GM18867 (cell line): ENCODE data around the gene EYS.

Experiments
- ATAC-seq: cut with Tn5 transposase; IDR thresholded peaks from one replicate; pipeline ENCODE4 v1.9.1; 2021; ENCODE audit warnings: mild to moderate bottlenecking, moderate library complexity; ENCODE audit not compliant: unreplicated experiment

Gene EYS

DNA sequence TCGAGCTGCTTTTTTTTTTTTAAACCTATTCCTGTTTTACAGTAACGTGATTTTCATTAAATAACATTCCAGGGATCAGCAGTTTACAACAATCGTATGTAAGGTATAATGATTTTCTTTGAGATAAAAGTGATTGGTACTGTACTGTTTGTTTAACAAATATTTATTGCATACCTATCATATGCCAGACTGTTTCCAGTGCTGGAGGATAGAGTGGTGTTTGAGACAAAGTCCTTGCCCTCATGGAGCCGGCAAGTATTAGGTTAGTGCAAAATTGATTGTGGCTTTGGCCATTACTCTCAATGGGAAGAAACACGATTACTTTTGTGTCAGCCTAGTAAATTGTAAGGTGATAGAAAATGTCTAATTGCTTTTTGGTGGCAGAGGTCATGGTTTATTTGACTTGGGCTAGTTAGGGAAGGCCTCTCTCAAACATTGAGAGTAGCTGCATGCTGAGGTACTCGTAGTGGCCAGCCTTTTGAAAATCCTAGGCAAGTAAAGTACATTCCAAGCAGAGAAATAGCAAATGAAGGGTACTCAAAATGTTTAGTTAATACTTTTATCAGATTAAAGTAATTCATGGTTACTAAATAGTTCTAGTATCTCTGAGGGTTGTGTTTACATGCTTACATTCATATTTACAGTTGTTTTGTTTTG, 2035.8 kb downstream of the EYS start:
- ATAC-seq, result no peak
